ENCODE results near the gene CKM. TPM values are rescaled to one million over a fixed set of nuclear protein-coding genes. Genes with fewer than 3 reads are reported as not detected.

The CKM gene
- total and polyA plus RNA-seq, 10 of the 15 experiments (the other 5 are each of a cell fraction or from before 2014, with no cell fraction given) = 0.08 to 0.14 (median 0.13) TPM; not detected in 5

GRCh38 chr19:45299719-45300118 lies 23.0 kb downstream of the CKM start:
- no peaks in the 10 kb centered on the region for H4K20me1 ChIP-seq (ENCODE audit: control insufficient read depth, insufficient read depth)
- no peak for ATAC-seq
- H3K4me3 ChIP-seq = no peak overlapping the region
- no peaks in the 10 kb centered on the region for H3K27me3 ChIP-seq (replicated peaks in 1 of 2; ENCODE audit: control insufficient read depth in 2 of 2, insufficient read depth in 2 of 2, low read length in 1 of 2)
- 93% methylated on average over 6 of the region's 6 CpGs for WGBS (ENCODE audit: insufficient coverage, insufficient replicate concordance, low lambda C conversion rate, missing lambda C conversion rate)
- ChIA-PET SMC1A (ENCODE audit: uncharacterized antibody, unreplicated experiment) (no interaction called here), POLR2A (no interaction called here), CTCF (no interaction called here), RAD21 (ENCODE audit: unreplicated experiment) (no interaction called here)
- H3K36me3 ChIP-seq (ENCODE audit: control insufficient read depth in 2 of 2, insufficient read depth in 2 of 2, low read length in 1 of 2) = no peaks in the 10 kb centered on the region; a peak in 1 of 4 replicates
- in situ Hi-C loops (cut with MboI) (no loop called here), intact Hi-C loops (cut with micrococcal nuclease; ENCODE audit: unreplicated experiment) (no loop called here)
- DNase-seq (ENCODE audit: low read depth, low spot score) = no peak
- H3K4me2 ChIP-seq (ENCODE audit: control insufficient read depth, insufficient read depth) = no peak overlapping the region
- H3K9ac ChIP-seq (ENCODE audit: control insufficient read depth, insufficient read depth, low read length) = no peak overlapping the region
- no peak overlapping the region for H3K27ac ChIP-seq (ENCODE audit: control insufficient read depth, insufficient read depth)
- FAIRE-seq = no peak
- no peaks in the 10 kb centered on the region for H3K79me2 ChIP-seq (ENCODE audit: control insufficient read depth, insufficient read depth, low read length)
- BruUV-seq (replicated peaks) = no TSS peak
- TF ChIP-seq STAT1 (conservative IDR thresholded peaks at IDR 0.05) = no peak
- no peak for TF ChIP-seq EP300 (IDR thresholded peaks at IDR 0.05; ENCODE audit: borderline replicate concordance in 1 of 2, control insufficient read depth in 1 of 2, low read depth in 2 of 2, low read length in 2 of 2)
- TF ChIP-seq TARDBP (IDR thresholded peaks at IDR 0.05; ENCODE audit: borderline replicate concordance) = no peak
- TF ChIP-seq LARP7 (IDR thresholded peaks at IDR 0.05) = no peak
- no peak for TF ChIP-seq NFXL1 (IDR thresholded peaks at IDR 0.05; ENCODE audit: borderline replicate concordance)
- no peak for TF ChIP-seq POLR2AphosphoS5 (IDR thresholded peaks at IDR 0.05; ENCODE audit: low read length)
- no peak for TF ChIP-seq FOXM1 (IDR thresholded peaks at IDR 0.05; ENCODE audit: low read depth, low read length)
- TF ChIP-seq DPF2 (IDR thresholded peaks at IDR 0.05) = no peak
- no peak for TF ChIP-seq CBX5 (IDR thresholded peaks at IDR 0.05; ENCODE audit: low read depth)
- TF ChIP-seq MXI1 (IDR thresholded peaks at IDR 0.05; ENCODE audit: low read depth, low read length) = no peak
- no peak overlapping the region for H2AFZ ChIP-seq (ENCODE audit: control insufficient read depth, low read depth, low read length)
- H3K9me3 ChIP-seq (replicated peaks; ENCODE audit: control insufficient read depth, insufficient read depth, low read length) = no peaks in the 10 kb centered on the region; the same call in 2 of the 3 replicates
- no peaks in the 10 kb centered on the region for H3K4me1 ChIP-seq (ENCODE audit: control insufficient read depth, insufficient read depth, low read length)

GRCh38 chr19:45298264-45298663 lies 24.4 kb downstream of the CKM start:
- ChIA-PET RAD21 (ENCODE audit: unreplicated experiment) (no interaction called here), SMC1A (ENCODE audit: uncharacterized antibody, unreplicated experiment) (no interaction called here), POLR2A (no interaction called here), CTCF (no interaction called here)
- Histone ChIP-seq H3K9me3 (replicated peaks; ENCODE audit: control insufficient read depth, insufficient read depth, low read length) (no peaks in the 10 kb centered on the region), H3K4me1 (ENCODE audit: control insufficient read depth, insufficient read depth, low read length) (no peaks in the 10 kb centered on the region), H3K27ac (ENCODE audit: control insufficient read depth, insufficient read depth) (no peak overlapping the region), H3K27me3 (replicated peaks in 1 of 2; ENCODE audit: control insufficient read depth in 2 of 2, insufficient read depth in 2 of 2, low read length in 1 of 2) (no peaks in the 10 kb centered on the region), H3K9ac (ENCODE audit: control insufficient read depth, insufficient read depth, low read length) (no peak overlapping the region), H3K79me2 (ENCODE audit: control insufficient read depth, insufficient read depth, low read length) (no peaks in the 10 kb centered on the region), H3K4me2 (ENCODE audit: control insufficient read depth, insufficient read depth) (no peak overlapping the region), H3K36me3 (ENCODE audit: control insufficient read depth in 2 of 2, insufficient read depth in 2 of 2, low read length in 1 of 2) (no peaks in the 10 kb centered on the region; a peak in 1 of 4 replicates), H2AFZ (ENCODE audit: control insufficient read depth, low read depth, low read length) (no peak overlapping the region), H3K4me3 (no peak overlapping the region), H4K20me1 (ENCODE audit: control insufficient read depth, insufficient read depth) (no peaks in the 10 kb centered on the region)
- ATAC-seq = no peak
- no TSS peak for BruUV-seq (replicated peaks)
- FAIRE-seq = no peak
- 80% methylated on average over 5 of the region's 5 CpGs for WGBS (ENCODE audit: insufficient coverage, insufficient replicate concordance, low lambda C conversion rate, missing lambda C conversion rate)
- in situ Hi-C loops (cut with MboI) (no loop called here), intact Hi-C loops (cut with micrococcal nuclease; ENCODE audit: unreplicated experiment) (no loop called here)
- no peak for DNase-seq (ENCODE audit: low read depth, low spot score)
- TF ChIP-seq SMC3 (IDR thresholded peaks at IDR 0.05; ENCODE audit: borderline replicate concordance, low read length) (no peak), SUPT20H (IDR thresholded peaks at IDR 0.05; ENCODE audit: borderline replicate concordance, control insufficient read depth, low read depth, low read length) (no peak), ZNF24 (IDR thresholded peaks at IDR 0.05) (no peak), STAT3 (IDR thresholded peaks at IDR 0.05; ENCODE audit: low read depth, low read length) (no peak), IKZF2 (IDR thresholded peaks at IDR 0.05) (no peak), ZBTB33 (IDR thresholded peaks at IDR 0.05) (no peak)
- TF ChIP-seq, protein P1, sequence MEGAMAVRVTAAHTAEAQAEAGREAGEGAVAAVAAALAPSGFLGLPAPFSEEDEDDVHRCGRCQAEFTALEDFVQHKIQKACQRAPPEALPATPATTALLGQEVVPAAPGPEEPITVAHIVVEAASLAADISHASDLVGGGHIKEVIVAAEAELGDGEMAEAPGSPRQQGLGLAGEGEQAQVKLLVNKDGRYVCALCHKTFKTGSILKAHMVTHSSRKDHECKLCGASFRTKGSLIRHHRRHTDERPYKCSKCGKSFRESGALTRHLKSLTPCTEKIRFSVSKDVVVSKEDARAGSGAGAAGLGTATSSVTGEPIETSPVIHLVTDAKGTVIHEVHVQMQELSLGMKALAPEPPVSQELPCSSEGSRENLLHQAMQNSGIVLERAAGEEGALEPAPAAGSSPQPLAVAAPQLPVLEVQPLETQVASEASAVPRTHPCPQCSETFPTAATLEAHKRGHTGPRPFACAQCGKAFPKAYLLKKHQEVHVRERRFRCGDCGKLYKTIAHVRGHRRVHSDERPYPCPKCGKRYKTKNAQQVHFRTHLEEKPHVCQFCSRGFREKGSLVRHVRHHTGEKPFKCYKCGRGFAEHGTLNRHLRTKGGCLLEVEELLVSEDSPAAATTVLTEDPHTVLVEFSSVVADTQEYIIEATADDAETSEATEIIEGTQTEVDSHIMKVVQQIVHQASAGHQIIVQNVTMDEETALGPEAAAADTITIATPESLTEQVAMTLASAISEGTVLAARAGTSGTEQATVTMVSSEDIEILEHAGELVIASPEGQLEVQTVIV (IDR thresholded peaks at IDR 0.05; ENCODE audit: borderline replicate concordance, partially characterized antibody) = no peak
